Heart left ventricle (tissue), 13 donors: Measurements from ENCODE around the gene RGL3.

ENCODE experiments used
- CTCF ChIP-seq, 12 donors: fragments of 200-600 bp; sonication (generic) in 4 of 12; IDR thresholded peaks; one replicate each; pipeline versions ENCODE4 v1.5.0 to v1.8.0; 2018 to 2022; ENCODE audit warnings: antibody characterized with exemption in 12 of 12, mild to moderate bottlenecking in 5 of 12
- POLR2A ChIP-seq, 2 donors: fragments of 450-650 bp; IDR thresholded peaks; one replicate each; pipeline ENCODE4 v1.6.1; 2017; ENCODE audit warnings: antibody characterized with exemption in 2 of 2, mild to moderate bottlenecking in 2 of 2, moderate library complexity in 2 of 2
- donor health status: ischemic (EF 13 %, LVEDD 7.1; RV severe dilation, severe dysfunction).
- donor health status: DM: no; HTN: yes; CAD: no.
- donor health status: DM: no; HTN: no; CAD: no.
- donor health status: ischemic (EF 25% LVEDD 6.9; RV normal size, moderate dysfunction).
- donor health status: ischemic (EF 25% LVEDD 5.7; RV mildly dilated, moderate dysfunction).
- donor health status: ischemic (EF 35%, LVEDD 5.7; RV mildly dilated, moderate dysfunction).
- donor health status: nonischemic (EF 11% LVEDD 7.7; RV severe dilation, severe dysfunction).
- donor health status: DM: yes; HTN: yes; CAD: no.
- donor health status: PGD.
- donor health status: ischemic (EF 29% LVEDD 5.4; RV normal size, mild dysfunction).
- donor health status: nonischemic (EF 23%, LVEDD 6.1; RV moderate dilation, normal function).

- no peak for TF ChIP-seq POLR2A (IDR thresholded peaks at IDR 0.05)
- TF ChIP-seq CTCF (IDR thresholded peaks at IDR 0.05), result no peak
These were observed 28.5 kb upstream of the RGL3 start for GRCh38 chr19:11447347-11448262.
